K562 (cell line): Measurements from ENCODE around the gene CCDC172. TPM values are rescaled to one million over a fixed set of nuclear protein-coding genes. Genes with fewer than 3 reads are reported as not detected.

Source experiments
- ATAC-seq: fragments of 200-7000 bp; cut with Tn5 transposase; 3 replicates; pipeline ENCODE4 v1.9.1; 2020; ENCODE audit warnings: moderate library complexity
- BruUV-seq: library from RNA; stranded (reverse); fragments of 400-500 nt; replicated peaks from 2 replicates; lab custom pipeline; 2021; lab: Mats Ljungman, UMichigan
- CTCF ChIA-PET: fragments of 300-600 bp; formaldehyde crosslinking; extraction: SDS; loops from one replicate; lab custom pipeline; 2021; ENCODE audit warnings: low intra/inter-chr PET ratio; lab: Yijun Ruan, JAX
- POLR2A ChIA-PET: fragments of 300-600, 350-650 bp; sonication (Branson Sonifier 250); formaldehyde crosslinking; extraction: SDS; loops from one replicate; lab custom pipeline; 2021; ENCODE audit warnings: antibody characterized with exemption, inconsistent platforms; lab: Yijun Ruan, JAX
- DNase-seq, 4 experiments: peaks; one replicate each; pipeline versions ENCODE4 v3.0.0 to v3.0.0-alpha.2; 2011 to 2018; ENCODE audit warnings: low spot score in 3 of 4, mixed read lengths in 3 of 4; ENCODE audit errors: extremely low read depth in 1 of 4
- FAIRE-seq: peaks from 2 replicates; lab custom pipeline; 2011; peaks lifted over from hg19 to GRCh38; lab: Jason Lieb, UNC
- H2AFZ ChIP-seq: 2 replicates; pipeline ENCODE4 v1.6.0; 2011; ENCODE audit warnings: low read depth, low read length, control low read depth, inconsistent platforms
- H3K27ac ChIP-seq: fragments of 200-600 bp; 3 replicates; pipeline ENCODE4 v1.8.0; 2011; ENCODE audit warnings: low read depth, mild to moderate bottlenecking, control low read depth, inconsistent platforms, low read length, moderate library complexity, mixed read lengths; ENCODE audit errors: extremely low read depth
- H3K27me3 ChIP-seq, 2 experiments: fragments of 300-600 bp in 1 of 2; 2 replicates in 1 of 2; 3 replicates in 1 of 2; pipeline versions ENCODE4 v1.6.0 to v1.8.0; 2011; ENCODE audit warnings: inconsistent platforms in 2 of 2, low read length in 2 of 2, mild to moderate bottlenecking in 1 of 2, mixed read lengths in 1 of 2, moderate library complexity in 1 of 2; ENCODE audit not compliant: control insufficient read depth in 2 of 2, insufficient read depth in 2 of 2
- H3K36me3 ChIP-seq: fragments of 300-600 bp; 3 replicates; pipeline ENCODE4 v1.8.0; 2011; ENCODE audit warnings: mild to moderate bottlenecking, low read length, inconsistent platforms; ENCODE audit not compliant: control insufficient read depth, insufficient read depth
- H3K4me1 ChIP-seq, 2 experiments: fragments of 200-600 bp in 1 of 2; replicated peaks in 1 of 2; 2 replicates in 1 of 2; 3 replicates in 1 of 2; pipeline versions ENCODE4 v1.5.1 to v1.8.0; 2011; ENCODE audit warnings: inconsistent platforms in 2 of 2, low read length in 2 of 2, mild to moderate bottlenecking in 1 of 2, mixed read lengths in 1 of 2, moderate library complexity in 1 of 2; ENCODE audit not compliant: control insufficient read depth in 2 of 2, insufficient read depth in 2 of 2
- H3K4me2 ChIP-seq: 2 replicates; pipeline ENCODE4 v1.6.1; 2011; ENCODE audit warnings: low read length, control low read depth, inconsistent platforms, mixed read lengths; ENCODE audit not compliant: insufficient read depth
- H3K4me3 ChIP-seq: fragments of 200-600 bp; sonication (generic), shearing (Covaris generic); 2 replicates; pipeline ENCODE4 v1.5.1; 2016; ENCODE audit warnings: control low read depth, inconsistent platforms
- H3K79me2 ChIP-seq: fragments of 200-600 bp; 3 replicates; pipeline ENCODE4 v1.8.0; 2011; ENCODE audit warnings: low read length, inconsistent platforms; ENCODE audit not compliant: control insufficient read depth, insufficient read depth
- H3K9ac ChIP-seq, 2 experiments: 2 replicates each; pipeline versions ENCODE4 v1.6.0 to v1.6.1; 2011; ENCODE audit warnings: low read depth in 2 of 2, low read length in 2 of 2, control low read depth in 1 of 2, inconsistent platforms in 1 of 2, mild to moderate bottlenecking in 1 of 2, mixed read lengths in 1 of 2; ENCODE audit not compliant: insufficient read depth in 1 of 2
- H3K9me1 ChIP-seq: one replicate; pipeline ENCODE4 v1.6.0; 2011; ENCODE audit warnings: inconsistent platforms, mild to moderate bottlenecking, low read length, moderate library complexity; ENCODE audit not compliant: control insufficient read depth, insufficient read depth
- H3K9me3 ChIP-seq: replicated peaks from 2 replicates; pipeline ENCODE4 v1.5.1; 2011; ENCODE audit warnings: low read depth, low read length, inconsistent platforms; ENCODE audit not compliant: control insufficient read depth, insufficient read depth
- H4K20me1 ChIP-seq: replicated peaks from 2 replicates; pipeline ENCODE4 v1.6.1; 2011; ENCODE audit warnings: low read length, inconsistent platforms, mixed read lengths; ENCODE audit not compliant: control insufficient read depth, insufficient read depth
- CBFB ChIP-seq: sonication (generic); formaldehyde crosslinking; IDR thresholded peaks from 2 replicates; pipeline ENCODE4 v1.4.0; 2020; ENCODE audit warnings: mild to moderate bottlenecking, missing genetic modification reagents
- CCNT2 ChIP-seq: IDR thresholded peaks from 2 replicates; pipeline ENCODE4 v1.6.1; 2011; ENCODE audit warnings: borderline replicate concordance, low read depth, mild to moderate bottlenecking, moderate library complexity, mixed read lengths, low read length; ENCODE audit not compliant: insufficient read length; ENCODE audit errors: extremely low read depth
- CLOCK ChIP-seq: fragments of 250-450 bp; sonication (Bioruptor Pico); IDR thresholded peaks from 2 replicates; pipeline ENCODE4 v1.4.0; 2020; ENCODE audit warnings: mild to moderate bottlenecking, moderate library complexity, borderline replicate concordance
- CREBBP ChIP-seq: IDR thresholded peaks from one replicate; pipeline ENCODE4 v1.6.1; 2012; ENCODE audit warnings: low read depth, mild to moderate bottlenecking, control low read depth, inconsistent platforms, low read length
- GTF2A2 ChIP-seq: IDR thresholded peaks from 2 replicates; pipeline ENCODE4 v1.6.1; 2016; ENCODE audit warnings: mild to moderate bottlenecking, missing genetic modification characterization, missing compliant biosample characterization
- HDAC6 ChIP-seq: IDR thresholded peaks from 2 replicates; pipeline ENCODE4 v1.6.1; 2012; ENCODE audit warnings: low read depth, mild to moderate bottlenecking, control low read depth, inconsistent platforms, low read length, moderate library complexity
- KLF10 ChIP-seq: fragments of 250-450 bp; sonication (Bioruptor Pico); IDR thresholded peaks from 2 replicates; pipeline ENCODE4 v1.6.1; 2021; ENCODE audit warnings: matching md5 sums
- THAP7 ChIP-seq: fragments of 250-450 bp; sonication (Bioruptor Pico); IDR thresholded peaks from 2 replicates; pipeline ENCODE4 v1.5.0; 2021
- ZNF282 ChIP-seq: sonication (generic); formaldehyde crosslinking; IDR thresholded peaks from 2 replicates; pipeline ENCODE4 v1.8.1; 2023; ENCODE audit warnings: missing genetic modification reagents
- WGBS: fragments of 100-300 bp; shearing (Covaris generic); methylation state at CpG from one replicate; pipeline ENCODE4 v1.1.6; 2016; ENCODE audit warnings: low coverage, mixed read lengths; ENCODE audit not compliant: insufficient coverage; ENCODE audit errors: missing lambda C conversion rate; 5-methylcytosine and 5-hydroxymethylcytosine counted together
- in situ Hi-C: fragments of 300-500 bp; cut with MboI; formaldehyde crosslinking; loops from 4 replicates; pipeline ENCODE4 v1.15.0; 2018; ENCODE audit warnings: inconsistent platforms, mixed read lengths
- intact Hi-C: fragments of 100-400 bp; cut with micrococcal nuclease; formaldehyde crosslinking; loops from 2 replicates; pipeline ENCODE4 v1.14.2; 2022
- polyA plus RNA-seq, 8 experiments: library from polyadenylated mRNA; depleted of rRNA in 4 of 8; stranded (reverse) in 5 of 8; unstranded in 3 of 8; fragments of >200 nt; fragmentation: Nextera tagmentation in 2 of 8; fragmentation: Illumina TruSeq in 1 of 8; extraction: Ambion mirVana in 2 of 8; extraction: Trizol in 1 of 8; gene quantifications; 2 replicates each; pipeline versions ENCODE4 v1.2.1 to v1.2.3, GENCODE V29; 2011 to 2014; ENCODE audit warnings: inconsistent platforms in 1 of 8, missing spikeins in 1 of 8
- total RNA-seq, 7 experiments: library from RNA; depleted of rRNA in 6 of 7; stranded (reverse); fragments of >200 nt in 6 of 7; fragmentation: Illumina TruSeq in 2 of 7; extraction: Trizol in 2 of 7; gene quantifications; 2 replicates each; pipeline versions ENCODE4 v1.2.1 to v1.2.3, GENCODE V29; 2011 to 2021; ENCODE audit warnings: low replicate concordance in 1 of 7
- TF ChIP-seq, protein P1 (sequence below): fragments of 450-650 bp; IDR thresholded peaks from 2 replicates; pipeline ENCODE4 v1.6.1; 2017; ENCODE audit warnings: antibody characterized with exemption, mild to moderate bottlenecking
- TF ChIP-seq, protein P2 (sequence below): fragments of 450-650 bp; IDR thresholded peaks from 2 replicates; pipeline ENCODE4 v1.7.1; 2018; ENCODE audit warnings: mild to moderate bottlenecking, low read depth; ENCODE audit not compliant: partially characterized antibody

CCDC172 gene
- total and polyA plus RNA-seq, 9 of the 15 experiments (the other 6 are each of a cell fraction or from before 2014, with no cell fraction given) = not detected

- no TSS peak for BruUV-seq
- Histone ChIP-seq H4K20me1 (no peaks in the 10 kb centered on the region), H3K9me3 (no peaks in the 10 kb centered on the region), H3K36me3 (no peaks in the 10 kb centered on the region), H2AFZ (no peak overlapping the region), H3K9ac (no peak overlapping the region), H3K4me1 (no peaks in the 10 kb centered on the region), H3K9me1 (no peaks in the 10 kb centered on the region), H3K4me2 (no peak overlapping the region), H3K27ac (no peak overlapping the region), H3K79me2 (no peaks in the 10 kb centered on the region), H3K27me3 (no peaks in the 10 kb centered on the region), H3K4me3 (no peak overlapping the region)
- FAIRE-seq (no peak), ATAC-seq (no peak), DNase-seq (no peak)
- WGBS = 2% methylated on average over 10 of the region's 13 CpGs
- intact Hi-C loops = no loop called here
- POLR2A ChIA-PET = no interaction called here
- in situ Hi-C loops = no loop called here
- CTCF ChIA-PET = no interaction called here
- TF ChIP-seq KLF10 = no peak
- TF ChIP-seq HDAC6 = no peak
- no peak for TF ChIP-seq ZNF282 (CRISPR knock-in tag)
- no peak for TF ChIP-seq GTF2A2 (tag)
- TF ChIP-seq, protein P1, sequence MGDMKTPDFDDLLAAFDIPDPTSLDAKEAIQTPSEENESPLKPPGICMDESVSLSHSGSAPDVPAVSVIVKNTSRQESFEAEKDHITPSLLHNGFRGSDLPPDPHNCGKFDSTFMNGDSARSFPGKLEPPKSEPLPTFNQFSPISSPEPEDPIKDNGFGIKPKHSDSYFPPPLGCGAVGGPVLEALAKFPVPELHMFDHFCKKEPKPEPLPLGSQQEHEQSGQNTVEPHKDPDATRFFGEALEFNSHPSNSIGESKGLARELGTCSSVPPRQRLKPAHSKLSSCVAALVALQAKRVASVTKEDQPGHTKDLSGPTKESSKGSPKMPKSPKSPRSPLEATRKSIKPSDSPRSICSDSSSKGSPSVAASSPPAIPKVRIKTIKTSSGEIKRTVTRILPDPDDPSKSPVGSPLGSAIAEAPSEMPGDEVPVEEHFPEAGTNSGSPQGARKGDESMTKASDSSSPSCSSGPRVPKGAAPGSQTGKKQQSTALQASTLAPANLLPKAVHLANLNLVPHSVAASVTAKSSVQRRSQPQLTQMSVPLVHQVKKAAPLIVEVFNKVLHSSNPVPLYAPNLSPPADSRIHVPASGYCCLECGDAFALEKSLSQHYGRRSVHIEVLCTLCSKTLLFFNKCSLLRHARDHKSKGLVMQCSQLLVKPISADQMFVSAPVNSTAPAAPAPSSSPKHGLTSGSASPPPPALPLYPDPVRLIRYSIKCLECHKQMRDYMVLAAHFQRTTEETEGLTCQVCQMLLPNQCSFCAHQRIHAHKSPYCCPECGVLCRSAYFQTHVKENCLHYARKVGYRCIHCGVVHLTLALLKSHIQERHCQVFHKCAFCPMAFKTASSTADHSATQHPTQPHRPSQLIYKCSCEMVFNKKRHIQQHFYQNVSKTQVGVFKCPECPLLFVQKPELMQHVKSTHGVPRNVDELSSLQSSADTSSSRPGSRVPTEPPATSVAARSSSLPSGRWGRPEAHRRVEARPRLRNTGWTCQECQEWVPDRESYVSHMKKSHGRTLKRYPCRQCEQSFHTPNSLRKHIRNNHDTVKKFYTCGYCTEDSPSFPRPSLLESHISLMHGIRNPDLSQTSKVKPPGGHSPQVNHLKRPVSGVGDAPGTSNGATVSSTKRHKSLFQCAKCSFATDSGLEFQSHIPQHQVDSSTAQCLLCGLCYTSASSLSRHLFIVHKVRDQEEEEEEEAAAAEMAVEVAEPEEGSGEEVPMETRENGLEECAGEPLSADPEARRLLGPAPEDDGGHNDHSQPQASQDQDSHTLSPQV = no peak
- no peak for TF ChIP-seq THAP7 (CRISPR knock-in tag)
- TF ChIP-seq CBFB (CRISPR knock-in tag) = no peak
- TF ChIP-seq, protein P2, sequence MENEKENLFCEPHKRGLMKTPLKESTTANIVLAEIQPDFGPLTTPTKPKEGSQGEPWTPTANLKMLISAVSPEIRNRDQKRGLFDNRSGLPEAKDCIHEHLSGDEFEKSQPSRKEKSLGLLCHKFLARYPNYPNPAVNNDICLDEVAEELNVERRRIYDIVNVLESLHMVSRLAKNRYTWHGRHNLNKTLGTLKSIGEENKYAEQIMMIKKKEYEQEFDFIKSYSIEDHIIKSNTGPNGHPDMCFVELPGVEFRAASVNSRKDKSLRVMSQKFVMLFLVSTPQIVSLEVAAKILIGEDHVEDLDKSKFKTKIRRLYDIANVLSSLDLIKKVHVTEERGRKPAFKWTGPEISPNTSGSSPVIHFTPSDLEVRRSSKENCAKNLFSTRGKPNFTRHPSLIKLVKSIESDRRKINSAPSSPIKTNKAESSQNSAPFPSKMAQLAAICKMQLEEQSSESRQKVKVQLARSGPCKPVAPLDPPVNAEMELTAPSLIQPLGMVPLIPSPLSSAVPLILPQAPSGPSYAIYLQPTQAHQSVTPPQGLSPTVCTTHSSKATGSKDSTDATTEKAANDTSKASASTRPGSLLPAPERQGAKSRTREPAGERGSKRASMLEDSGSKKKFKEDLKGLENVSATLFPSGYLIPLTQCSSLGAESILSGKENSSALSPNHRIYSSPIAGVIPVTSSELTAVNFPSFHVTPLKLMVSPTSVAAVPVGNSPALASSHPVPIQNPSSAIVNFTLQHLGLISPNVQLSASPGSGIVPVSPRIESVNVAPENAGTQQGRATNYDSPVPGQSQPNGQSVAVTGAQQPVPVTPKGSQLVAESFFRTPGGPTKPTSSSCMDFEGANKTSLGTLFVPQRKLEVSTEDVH = no peak
- TF ChIP-seq CLOCK = no peak
- TF ChIP-seq CCNT2 = no peak
- no peak for TF ChIP-seq CREBBP
Observed at GRCh38 chr10:116395223-116395985, 71.2 kb downstream of the CCDC172 start.
